Spleen (tissue), 11 donors: Measurements from ENCODE around the gene HPSE2. TPM values are rescaled to one million over a fixed set of nuclear protein-coding genes. Genes with fewer than 3 reads are reported as not detected.

Experiments
- DNase-seq: peaks from one replicate; pipeline ENCODE4 v3.0.0-alpha.2; 2020
- H3K27ac ChIP-seq, 8 donors: fragments of 200-600 bp; sonication (generic) in 7 of 8; 1 replicate in 4 of 8; 2 replicates in 4 of 8; pipeline versions ENCODE4 v1.5.0 to v1.8.0; 2016 to 2021; ENCODE audit warnings: inconsistent platforms in 4 of 8, mild to moderate bottlenecking in 4 of 8, moderate library complexity in 1 of 8
- H3K27me3 ChIP-seq, 7 donors: fragments of 200-600 bp; sonication (generic) in 6 of 7; replicated peaks in 1 of 7; 1 replicate in 4 of 7; 2 replicates in 3 of 7; pipeline versions ENCODE4 v1.5.0 to v1.8.0; 2016 to 2021; ENCODE audit warnings: inconsistent platforms in 3 of 7, mild to moderate bottlenecking in 1 of 7
- H3K36me3 ChIP-seq, 6 donors: fragments of 200-600 bp; sonication (generic) in 5 of 6; 1 replicate in 4 of 6; 2 replicates in 2 of 6; pipeline versions ENCODE4 v1.5.0 to v1.8.0; 2016 to 2021; ENCODE audit warnings: inconsistent platforms in 2 of 6
- H3K4me1 ChIP-seq, 6 donors: fragments of 200-600 bp; sonication (generic) in 5 of 6; 1 replicate in 3 of 6; 2 replicates in 3 of 6; pipeline versions ENCODE4 v1.5.0 to v1.8.0; 2016 to 2021; ENCODE audit warnings: inconsistent platforms in 3 of 6
- H3K4me3 ChIP-seq, 8 donors: fragments of 200-600 bp; sonication (generic) in 7 of 8; 1 replicate in 4 of 8; 2 replicates in 4 of 8; pipeline versions ENCODE4 v1.5.0 to v1.8.0; 2016 to 2021; ENCODE audit warnings: inconsistent platforms in 4 of 8, mild to moderate bottlenecking in 4 of 8, moderate library complexity in 2 of 8
- H3K9me3 ChIP-seq, 8 donors: fragments of 200-600 bp; sonication (generic) in 7 of 8; 1 replicate in 4 of 8; 2 replicates in 4 of 8; pipeline versions ENCODE4 v1.5.0 to v1.8.0; 2016 to 2021; ENCODE audit warnings: inconsistent platforms in 4 of 8
- POLR2A ChIP-seq, 3 donors: fragments of 450-650 bp; IDR thresholded peaks; one replicate each; pipeline ENCODE4 v1.5.1; 2017; ENCODE audit warnings: antibody characterized with exemption in 3 of 3, mild to moderate bottlenecking in 1 of 3
- POLR2AphosphoS5 ChIP-seq, 3 donors: sonication (generic); formaldehyde crosslinking; IDR thresholded peaks; one replicate each; pipeline ENCODE4 v1.5.1; 2017; ENCODE audit warnings: antibody characterized with exemption in 3 of 3
- WGBS, 5 donors: extraction: QIAGEN DNeasy Blood & Tissue Kit in 3 of 5; methylation state at CpG; one replicate each; pipeline versions ENCODE4 v1.1.5 to v1.1.7; 2013 to 2018; 5-methylcytosine and 5-hydroxymethylcytosine counted together
- intact Hi-C: fragments of 100-400 bp; cut with DNase I; formaldehyde crosslinking; loops from one replicate; pipeline ENCODE4 v1.15.0; 2023; ENCODE audit warnings: low total_unique reads
- polyA plus RNA-seq, 3 donors: library from polyadenylated mRNA; stranded (reverse); fragments of 200-250 nt; gene quantifications; one replicate each; pipeline ENCODE4 v1.2.1, GENCODE V29; 2013
- total RNA-seq, 7 donors: library from RNA; depleted of rRNA in 3 of 7; stranded (reverse); fragments of >200 nt in 3 of 7; fragmentation: NEBNext Ultra II Directional in 4 of 7; extraction: Animal tissue kit (Norgen Biotek cat#: 25700) in 4 of 7; gene quantifications; one replicate each; pipeline versions ENCODE4 v1.1.0 to v1.2.1, GENCODE V29; 2016 to 2021
- TF ChIP-seq, protein P1 (sequence below), 11 experiments: fragments of 200-600 bp in 7 of 11; fragments of 450-650 bp in 4 of 11; sonication (generic) in 4 of 11; IDR thresholded peaks in 8 of 11; conservative IDR thresholded peaks in 3 of 11; 1 replicate in 7 of 11; 2 replicates in 4 of 11; pipeline versions ENCODE4 v1.4.0 to v1.8.0; 2016 to 2021; ENCODE audit warnings: antibody characterized with exemption in 11 of 11, inconsistent platforms in 4 of 11, mild to moderate bottlenecking in 1 of 11
- donor health status: healthy with polysubstance abuse.
- donor health status: DM: no; HTN: no; CAD: no; lungs with moderate emphysema.
- donor health status: DM: no; HTN: no; CAD: no.
- donor health status: Bipolar disorder and iron deficiency.
- donor health status: healthy.
- donor health status: DM: no; HTN: no; CAD: no.
- donor health status: DM: yes; HTN: yes; CAD: no.

The HPSE2 gene
- total and polyA plus RNA-seq, 10 donors = 0.02 to 0.64 (median 0.03) TPM; not detected in 5

DNA sequence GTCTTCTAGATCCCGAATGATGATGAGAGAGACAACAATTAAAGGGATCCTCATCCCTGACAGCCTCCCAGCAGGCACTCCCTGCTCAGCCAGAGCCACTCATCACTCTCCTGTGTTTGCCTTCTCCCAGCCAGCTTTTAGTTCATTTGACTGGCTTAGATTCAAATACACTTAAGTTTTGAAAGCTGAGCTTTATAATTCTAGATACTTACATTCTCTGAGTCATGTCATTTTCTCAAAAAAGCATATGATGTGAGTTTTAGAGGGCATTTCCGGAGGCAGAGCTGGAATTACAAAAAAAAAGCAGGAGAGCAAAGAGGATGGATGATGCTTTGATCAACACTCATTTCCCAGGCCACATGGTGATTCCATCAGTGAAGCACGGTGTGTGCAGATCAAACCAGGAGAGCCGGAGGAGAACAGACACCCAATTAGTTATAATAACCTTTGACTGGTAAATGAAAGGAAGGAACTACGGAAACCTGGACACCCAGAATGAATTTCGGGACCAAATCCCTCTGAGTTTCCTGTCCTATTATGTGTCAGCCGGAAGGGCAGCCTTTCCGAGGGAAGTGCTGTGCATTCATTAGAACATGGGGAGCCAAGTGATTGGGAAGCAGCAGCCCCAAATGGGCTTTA lies 707.4 kb downstream of the HPSE2 start:
- Histone ChIP-seq H3K27me3 (peaks cover 0 to 15% (median 0%) of the 10 kb centered on the region in 7 donors), H3K4me1 (no peaks in the 10 kb centered on the region), H3K36me3 (no peaks in the 10 kb centered on the region), H3K4me3 (no peak overlapping the region), H3K9me3 (no peaks in the 10 kb centered on the region), H3K27ac (peak overlapping the region in 5 of 8 donors; percentile 7 to 35 (median 23))
- intact Hi-C loops = no loop called here
- 60 to 65% (median 63%) methylated on average over 8 of the region's 8 CpGs for WGBS, 5 donors
- no peak for DNase-seq
- TF ChIP-seq POLR2A (IDR thresholded peaks at IDR 0.05) (no peak), POLR2AphosphoS5 (IDR thresholded peaks at IDR 0.05) (no peak)
- TF ChIP-seq, protein P1, sequence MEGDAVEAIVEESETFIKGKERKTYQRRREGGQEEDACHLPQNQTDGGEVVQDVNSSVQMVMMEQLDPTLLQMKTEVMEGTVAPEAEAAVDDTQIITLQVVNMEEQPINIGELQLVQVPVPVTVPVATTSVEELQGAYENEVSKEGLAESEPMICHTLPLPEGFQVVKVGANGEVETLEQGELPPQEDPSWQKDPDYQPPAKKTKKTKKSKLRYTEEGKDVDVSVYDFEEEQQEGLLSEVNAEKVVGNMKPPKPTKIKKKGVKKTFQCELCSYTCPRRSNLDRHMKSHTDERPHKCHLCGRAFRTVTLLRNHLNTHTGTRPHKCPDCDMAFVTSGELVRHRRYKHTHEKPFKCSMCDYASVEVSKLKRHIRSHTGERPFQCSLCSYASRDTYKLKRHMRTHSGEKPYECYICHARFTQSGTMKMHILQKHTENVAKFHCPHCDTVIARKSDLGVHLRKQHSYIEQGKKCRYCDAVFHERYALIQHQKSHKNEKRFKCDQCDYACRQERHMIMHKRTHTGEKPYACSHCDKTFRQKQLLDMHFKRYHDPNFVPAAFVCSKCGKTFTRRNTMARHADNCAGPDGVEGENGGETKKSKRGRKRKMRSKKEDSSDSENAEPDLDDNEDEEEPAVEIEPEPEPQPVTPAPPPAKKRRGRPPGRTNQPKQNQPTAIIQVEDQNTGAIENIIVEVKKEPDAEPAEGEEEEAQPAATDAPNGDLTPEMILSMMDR (IDR thresholded peaks at IDR 0.05 in 8 of 11, conservative IDR thresholded peaks at IDR 0.05 in 3 of 11) = no peak

DNA sequence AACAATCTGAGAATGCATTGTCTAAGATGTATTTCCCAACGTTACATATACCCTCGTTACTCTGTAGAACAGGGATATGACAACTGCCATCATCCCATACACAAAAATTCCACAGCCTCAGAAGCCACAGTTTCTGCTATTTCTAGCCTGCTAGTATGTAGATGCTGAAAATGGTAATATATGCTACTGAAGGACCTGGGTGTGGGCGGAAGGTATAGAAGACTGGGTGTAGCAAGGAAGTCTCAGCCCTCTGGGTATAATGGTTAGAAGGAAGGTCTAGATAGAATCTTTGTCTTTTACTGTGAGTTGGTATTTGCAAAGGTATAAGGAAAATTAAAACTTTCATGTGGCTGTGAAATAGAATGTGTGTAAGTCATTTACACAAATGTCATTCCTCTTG lies 709.7 kb downstream of the HPSE2 start:
- H3K36me3 ChIP-seq = no peaks in the 10 kb centered on the region
- DNase-seq = no peak
- H3K4me3 ChIP-seq = no peak overlapping the region
- intact Hi-C loops = no loop called here
- 82 to 96% (median 88%) methylated on average over 3 of the region's 3 CpGs for WGBS, 5 donors
- H3K9me3 ChIP-seq = no peaks in the 10 kb centered on the region
- peaks cover 0 to 15% (median 0%) of the 10 kb centered on the region in 7 donors for H3K27me3 ChIP-seq
- no peaks in the 10 kb centered on the region for H3K4me1 ChIP-seq
- H3K27ac ChIP-seq = no peak overlapping the region
- TF ChIP-seq POLR2A (IDR thresholded peaks at IDR 0.05) = no peak
- TF ChIP-seq, protein P1 (IDR thresholded peaks at IDR 0.05 in 8 of 11, conservative IDR thresholded peaks at IDR 0.05 in 3 of 11) = no peak

DNA sequence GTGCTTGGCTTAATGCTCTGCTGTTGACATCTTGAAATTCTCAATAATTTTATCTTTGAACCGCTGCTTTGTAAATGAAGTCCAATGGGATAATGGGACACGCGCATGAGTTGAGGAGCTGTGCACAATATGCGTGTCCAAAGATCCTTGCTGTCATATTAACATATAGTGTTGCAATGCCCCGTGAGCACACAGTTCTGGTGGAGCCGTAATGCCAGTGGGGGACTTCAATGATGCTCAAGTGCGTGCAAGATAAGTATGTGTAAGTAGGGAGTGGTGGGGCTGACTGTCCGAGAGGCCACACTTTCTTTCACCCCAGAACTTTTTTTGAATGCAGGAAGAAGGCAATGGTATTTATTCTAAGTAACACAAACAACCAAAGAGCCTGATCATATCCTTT lies 711.5 kb downstream of the HPSE2 start:
- Histone ChIP-seq H3K27me3 (peaks cover 0 to 28% (median 0%) of the 10 kb centered on the region in 7 donors), H3K4me1 (no peaks in the 10 kb centered on the region), H3K27ac (no peak overlapping the region), H3K36me3 (no peaks in the 10 kb centered on the region), H3K4me3 (no peak overlapping the region), H3K9me3 (no peaks in the 10 kb centered on the region)
- TF ChIP-seq POLR2AphosphoS5 (IDR thresholded peaks at IDR 0.05) = no peak
- TF ChIP-seq, protein P1 (IDR thresholded peaks at IDR 0.05 in 8 of 11, conservative IDR thresholded peaks at IDR 0.05 in 3 of 11) = no peak
- no peak for TF ChIP-seq POLR2A (IDR thresholded peaks at IDR 0.05)
- intact Hi-C loops = no loop called here
- WGBS, 5 donors = 86 to 94% (median 89%) methylated on average over 8 of the region's 8 CpGs
- DNase-seq = no peak

DNA sequence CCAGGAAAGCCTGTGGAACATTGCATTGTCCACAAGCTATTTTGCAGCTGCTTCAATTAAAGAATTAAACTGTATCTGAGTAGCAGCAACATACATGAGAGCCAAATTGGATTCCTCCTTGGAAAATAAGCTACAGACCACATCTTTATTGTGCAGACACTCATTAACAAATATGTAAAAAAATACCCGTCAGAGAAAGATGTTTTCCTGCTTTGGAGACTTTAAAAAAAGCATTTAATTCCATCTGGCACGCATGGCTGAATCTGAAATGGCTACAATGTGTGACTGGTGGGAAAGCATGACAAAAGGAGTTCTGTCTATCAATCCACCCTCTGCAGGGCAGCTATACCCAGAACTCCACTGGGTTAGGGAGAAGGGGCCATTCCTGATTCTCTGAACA lies 715.8 kb downstream of the HPSE2 start:
- Histone ChIP-seq H3K4me3 (no peak overlapping the region), H3K4me1 (no peaks in the 10 kb centered on the region), H3K27ac (no peak overlapping the region), H3K36me3 (no peaks in the 10 kb centered on the region), H3K27me3 (peaks cover 0 to 33% (median 0%) of the 10 kb centered on the region in 7 donors), H3K9me3 (no peaks in the 10 kb centered on the region)
- DNase-seq = no peak
- TF ChIP-seq, protein P1 (IDR thresholded peaks at IDR 0.05 in 8 of 11, conservative IDR thresholded peaks at IDR 0.05 in 3 of 11) = no peak
- TF ChIP-seq POLR2AphosphoS5 (IDR thresholded peaks at IDR 0.05) (no peak), POLR2A (IDR thresholded peaks at IDR 0.05) (no peak)
- intact Hi-C loops = no loop called here
- WGBS, 5 donors = 63 to 82% (median 77%) methylated on average over 2 of the region's 2 CpGs
